ENCODE results near the gene HIKESHI. TPM values are rescaled to one million over a fixed set of nuclear protein-coding genes. Genes with fewer than 3 reads are reported as not detected.
A peak's percentile ranks its signal among the peaks of the same experiment; 100 is the strongest.
"Not testable (repeated sequence)": the region's sequence is repeated elsewhere in the genome, so short reads cannot be mapped to it uniquely, and the experiment has no call there.

Gene HIKESHI
- total RNA-seq: 28.8 TPM

- DNase-seq (ENCODE audit: low read depth in 2 of 3, low spot score in 2 of 3): peak; percentile 75 to 94 (median 92)
Observed at GRCh38 chr11:86302092-86302793, at the start of gene HIKESHI. TSS of gene HIKESHI (plus strand) at chr11:86302240. CDS start at chr11:86302449, 209 bp downstream.

- no peak for DNase-seq (ENCODE audit: low read depth in 2 of 3, low spot score in 2 of 3)
Observed at GRCh38 chr11:86255896-86256295, 46.1 kb upstream of the HIKESHI start.

- DNase-seq (ENCODE audit: low read depth in 2 of 3, low spot score in 2 of 3): no peak
Observed at GRCh38 chr11:86256608-86257007, 45.4 kb upstream of the HIKESHI start.

GRCh38 chr11:86257446-86257845, 44.6 kb upstream of the HIKESHI start:
- DNase-seq (ENCODE audit: low read depth in 2 of 3, low spot score in 2 of 3): no peak

GRCh38 chr11:86259730-86260129, 42.3 kb upstream of the HIKESHI start:
- no peak for DNase-seq (ENCODE audit: low read depth in 2 of 3, low spot score in 2 of 3)

GRCh38 chr11:86261328-86261727, 40.7 kb upstream of the HIKESHI start:
- DNase-seq (ENCODE audit: low read depth in 2 of 3, low spot score in 2 of 3): no peak

GRCh38 chr11:86262387-86262786, 39.7 kb upstream of the HIKESHI start:
- DNase-seq (ENCODE audit: low read depth in 2 of 3, low spot score in 2 of 3): no peak

- no peak for DNase-seq (ENCODE audit: low read depth in 2 of 3, low spot score in 2 of 3)
Observed at GRCh38 chr11:86264649-86265048, 37.4 kb upstream of the HIKESHI start.

- DNase-seq (ENCODE audit: low read depth in 2 of 3, low spot score in 2 of 3): no peak
Observed at GRCh38 chr11:86265194-86265593, 36.8 kb upstream of the HIKESHI start.

GRCh38 chr11:86269645-86270044, 32.4 kb upstream of the HIKESHI start:
- no peak for DNase-seq (ENCODE audit: low read depth in 2 of 3, low spot score in 2 of 3)

- DNase-seq (ENCODE audit: low read depth in 2 of 3, low spot score in 2 of 3): peak in 2 of 3 donors; percentile 12 to 18
Observed at GRCh38 chr11:86274503-86274902, 27.5 kb upstream of the HIKESHI start.

- no peak for DNase-seq (ENCODE audit: low read depth in 2 of 3, low spot score in 2 of 3)
Observed at GRCh38 chr11:86274999-86275398, 27.0 kb upstream of the HIKESHI start.

- DNase-seq (ENCODE audit: low read depth in 2 of 3, low spot score in 2 of 3): no peak
Observed at GRCh38 chr11:86275493-86276370, 26.3 kb upstream of the HIKESHI start.

- no peak for DNase-seq (ENCODE audit: low read depth in 2 of 3, low spot score in 2 of 3)
Observed at GRCh38 chr11:86277741-86278140, 24.3 kb upstream of the HIKESHI start.

- no peak for DNase-seq (ENCODE audit: low read depth in 2 of 3, low spot score in 2 of 3)
Observed at GRCh38 chr11:86278226-86278625, 23.8 kb upstream of the HIKESHI start.

- no peak for DNase-seq (ENCODE audit: low read depth in 2 of 3, low spot score in 2 of 3)
Observed at GRCh38 chr11:86279747-86280146, 22.3 kb upstream of the HIKESHI start.

- no peak for DNase-seq (ENCODE audit: low read depth in 2 of 3, low spot score in 2 of 3)
Observed at GRCh38 chr11:86287468-86287796, 14.6 kb upstream of the HIKESHI start.

- no peak for DNase-seq (ENCODE audit: low read depth in 2 of 3, low spot score in 2 of 3)
Observed at GRCh38 chr11:86288776-86289507, 13.1 kb upstream of the HIKESHI start.

GRCh38 chr11:86289508-86290280, 12.3 kb upstream of the HIKESHI start:
- not testable (repeated sequence) for DNase-seq (ENCODE audit: low read depth in 2 of 3, low spot score in 2 of 3)

- peak in 2 of 3 donors; percentile 62 to 84 for DNase-seq (ENCODE audit: low read depth in 2 of 3, low spot score in 2 of 3)
Observed at GRCh38 chr11:86291466-86292262, 10.4 kb upstream of the HIKESHI start.
